GM21367 (cell line): ENCODE results near the gene GPR142.
"Not testable (repeated sequence)": the region's sequence is repeated elsewhere in the genome, so short reads cannot be mapped to it uniquely, and the experiment has no call there.

Source experiments
- ATAC-seq: cut with Tn5 transposase; IDR thresholded peaks from one replicate; pipeline ENCODE4 v1.9.1; 2021; ENCODE audit not compliant: unreplicated experiment

GPR142 gene

DNA sequence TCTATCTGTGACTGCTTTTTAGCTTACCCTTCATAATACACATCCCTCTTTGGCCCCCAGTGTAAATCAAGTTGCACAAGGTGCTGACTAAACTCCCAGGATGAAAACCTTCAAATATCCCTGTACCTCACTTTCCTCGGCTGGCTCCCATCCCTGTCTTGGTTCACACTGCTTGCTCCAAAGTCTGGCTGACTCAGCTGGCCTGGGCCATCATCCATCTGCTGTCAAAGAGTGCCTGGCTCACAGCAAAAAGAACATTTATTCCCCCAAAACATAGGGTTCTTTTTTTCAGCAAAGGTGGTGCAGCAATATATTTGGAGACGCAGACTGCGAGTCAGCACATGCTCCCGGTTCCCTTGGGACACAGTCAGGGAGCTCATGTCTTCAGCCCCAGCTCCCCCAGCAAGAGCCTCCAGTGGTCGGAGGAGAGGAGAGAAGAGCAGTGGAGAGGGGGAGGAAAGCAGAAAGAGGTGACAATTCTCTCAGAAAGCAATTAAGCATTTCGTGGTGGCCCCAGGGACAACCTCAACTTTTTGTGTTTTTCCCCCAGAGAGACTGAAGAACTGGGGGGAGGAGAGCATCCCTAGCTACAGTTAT lies 26.1 kb downstream of the GPR142 start:
- no peak for ATAC-seq

DNA sequence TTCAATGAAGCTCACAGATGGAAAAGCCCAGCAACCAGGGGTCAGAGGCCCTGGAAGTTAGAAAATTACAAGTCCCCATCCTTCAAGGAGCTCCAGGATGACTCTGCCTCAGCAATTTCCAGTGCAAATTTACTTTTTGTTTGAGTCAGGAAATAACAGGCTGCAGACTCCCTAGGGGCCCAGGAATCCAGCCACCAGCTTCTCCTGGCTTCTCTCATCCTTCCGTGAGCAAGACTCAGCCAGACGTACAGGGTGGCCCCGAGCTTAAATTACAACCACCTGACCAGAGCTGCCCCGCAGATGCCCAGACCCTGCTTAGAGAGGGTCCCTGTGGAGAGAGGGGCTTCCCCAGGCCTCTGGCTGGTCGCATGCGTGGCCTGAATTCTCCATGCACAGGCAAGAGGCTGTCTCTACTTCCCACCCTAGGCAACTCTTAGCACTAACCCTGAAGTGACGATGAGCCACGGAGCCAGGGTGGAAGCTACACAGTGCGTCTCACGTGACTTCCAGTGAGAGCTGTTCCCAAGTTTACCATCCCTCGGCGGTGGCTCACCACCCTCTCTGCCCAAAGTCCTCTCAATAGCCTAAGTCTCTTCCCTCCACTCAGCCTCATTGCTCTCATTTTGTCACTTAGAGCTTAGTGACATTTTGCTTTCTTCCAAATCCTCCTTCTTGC lies 27.1 kb downstream of the GPR142 start:
- ATAC-seq, result no peak

DNA sequence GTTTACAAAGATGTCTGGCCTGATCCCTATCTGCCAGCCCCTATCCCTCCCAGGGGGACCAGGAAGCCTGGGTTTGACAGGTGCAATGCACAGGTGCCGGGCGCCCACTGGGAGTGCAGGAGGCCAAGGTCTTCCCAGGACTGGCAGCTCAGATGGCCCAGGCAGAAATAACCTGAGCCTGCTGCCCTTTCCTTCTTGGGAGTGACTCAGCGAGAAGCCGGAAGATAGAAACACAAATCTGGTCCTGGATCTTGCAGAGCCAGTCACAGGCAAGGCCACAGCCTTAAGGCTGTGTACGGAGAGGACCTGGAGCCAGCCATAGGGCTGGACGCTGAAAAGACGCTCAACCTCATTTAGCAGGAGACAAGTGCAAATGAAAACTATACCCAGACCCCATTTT lies 27.7 kb downstream of the GPR142 start:
- ATAC-seq, result no peak

DNA sequence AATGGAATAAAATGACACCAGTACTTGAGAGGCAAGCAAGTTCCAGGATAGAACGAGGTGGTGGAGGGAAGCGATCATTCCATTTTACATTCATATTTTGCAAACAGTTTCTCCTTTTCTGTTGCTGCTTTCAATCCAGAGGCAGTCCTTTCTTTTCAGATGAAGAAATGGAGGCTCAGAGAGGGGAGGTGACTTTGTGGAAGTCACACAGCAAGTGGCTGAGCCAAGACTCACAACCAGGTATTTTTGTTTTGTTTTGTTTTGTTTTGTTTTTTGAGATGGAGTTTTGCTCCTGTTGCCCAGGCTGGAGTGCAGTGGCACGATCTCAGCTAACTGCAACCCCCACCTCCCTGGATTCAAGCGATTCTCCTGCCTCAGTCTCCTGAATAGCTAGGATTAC lies 29.3 kb downstream of the GPR142 start:
- no peak for ATAC-seq

DNA sequence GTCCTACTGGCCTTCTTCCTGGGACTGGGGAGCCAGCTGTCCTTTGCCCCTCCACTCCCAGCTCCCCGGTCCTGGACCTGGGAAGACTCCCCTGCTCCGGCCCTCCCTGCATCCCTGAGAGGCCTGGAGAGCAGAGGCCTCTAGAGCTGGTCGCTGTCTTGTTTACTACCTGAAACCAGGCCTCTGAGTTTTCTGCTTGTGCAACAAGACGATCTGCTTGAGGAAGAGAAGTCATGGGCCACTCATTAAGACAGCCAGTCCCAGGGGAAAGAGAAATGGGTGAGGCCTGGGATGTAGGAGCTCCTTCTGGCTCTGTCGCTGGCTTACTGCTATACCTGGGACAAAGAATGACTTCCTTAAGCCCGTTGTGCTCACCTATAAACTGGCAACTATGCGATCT lies 34.7 kb downstream of the GPR142 start:
- no peak for ATAC-seq

DNA sequence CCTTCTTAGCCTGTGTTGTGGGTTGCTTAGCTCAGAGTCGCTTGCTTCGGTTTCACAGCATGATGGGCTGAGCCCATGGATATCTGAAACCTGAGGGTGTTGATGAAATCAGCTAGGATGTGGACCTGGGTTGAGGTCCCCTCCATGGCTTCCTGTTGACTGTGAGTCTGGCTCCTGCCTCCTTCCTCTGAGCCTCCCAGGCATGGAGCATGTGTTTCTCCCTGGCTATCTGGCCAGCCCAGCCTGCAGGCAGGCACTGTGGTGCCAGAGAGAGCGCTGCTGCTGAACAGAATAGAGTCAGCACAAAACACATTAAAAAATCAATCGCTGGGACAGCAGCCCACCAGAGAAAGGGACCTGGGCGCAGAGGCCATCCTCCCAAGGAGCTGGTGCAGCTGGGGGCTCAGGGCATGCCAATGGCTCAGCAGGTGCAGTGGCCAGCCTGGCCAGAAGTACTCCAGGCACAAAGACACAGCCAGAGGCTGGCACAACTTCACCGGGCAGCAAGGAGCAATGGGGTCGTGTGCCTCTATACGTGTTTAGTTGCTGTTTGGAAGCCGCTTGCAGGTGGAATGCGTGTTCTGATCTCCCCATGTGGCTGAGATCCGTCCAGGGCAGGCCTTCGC lies 36.3 kb downstream of the GPR142 start:
- no peak for ATAC-seq

DNA sequence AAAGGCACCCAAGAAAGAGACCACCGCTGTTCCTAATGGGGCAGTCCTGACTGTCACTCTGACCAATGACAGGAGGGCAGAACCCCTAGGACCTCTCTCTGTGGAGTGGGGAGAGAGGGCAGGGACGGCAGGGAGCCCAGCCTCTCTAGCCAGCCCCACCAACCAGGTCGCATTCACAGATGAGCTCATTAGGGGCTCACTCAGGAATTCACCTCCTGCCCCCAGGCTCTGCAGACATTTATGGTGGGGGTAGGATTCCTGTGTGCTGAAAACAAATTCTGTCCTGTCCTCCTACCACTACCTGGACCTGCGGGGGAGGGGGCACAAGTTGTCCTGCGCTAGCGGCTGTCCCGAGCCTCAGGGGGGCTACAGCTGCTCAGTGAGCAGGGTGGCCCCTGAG lies 36.9 kb downstream of the GPR142 start:
- ATAC-seq, result no peak

DNA sequence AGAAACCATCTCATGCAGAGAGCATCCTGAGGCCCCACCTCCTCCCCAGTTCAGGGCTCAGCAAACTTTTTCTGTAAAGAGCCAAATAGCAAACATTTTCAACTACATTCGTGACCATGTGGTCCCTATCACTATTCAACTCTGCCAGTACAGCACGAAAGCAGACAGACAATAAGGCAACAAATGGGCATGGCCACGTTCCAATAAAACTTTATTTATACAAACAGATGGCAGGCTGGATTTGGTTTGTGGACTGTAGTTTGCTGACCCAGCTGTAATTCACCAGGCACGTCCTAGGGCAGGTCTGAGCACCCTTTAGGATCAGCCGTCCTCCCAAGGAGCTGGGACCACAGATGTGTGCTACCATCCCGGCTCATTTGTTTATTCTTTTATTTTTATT lies 37.5 kb downstream of the GPR142 start:
- no peak for ATAC-seq

DNA sequence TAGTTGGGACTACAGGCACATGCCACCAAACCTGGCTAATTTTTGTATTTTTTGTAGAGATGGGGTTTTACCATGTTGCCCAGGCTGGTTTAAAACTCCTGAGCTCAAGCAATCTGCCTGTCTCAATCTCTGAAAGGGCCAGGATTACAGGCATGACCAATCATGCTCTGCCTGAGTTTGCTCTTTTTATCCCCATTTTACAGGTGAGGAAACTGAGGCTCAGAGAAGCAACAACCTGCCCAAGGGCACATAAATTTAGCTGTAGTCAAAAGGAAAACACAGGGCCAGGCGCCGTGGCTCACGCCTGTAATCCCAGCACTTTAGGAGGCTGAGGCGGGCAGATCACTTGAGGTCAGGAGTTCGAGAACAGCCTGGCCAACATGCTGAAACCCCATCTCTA lies 38.0 kb downstream of the GPR142 start:
- not testable (repeated sequence) for ATAC-seq

DNA sequence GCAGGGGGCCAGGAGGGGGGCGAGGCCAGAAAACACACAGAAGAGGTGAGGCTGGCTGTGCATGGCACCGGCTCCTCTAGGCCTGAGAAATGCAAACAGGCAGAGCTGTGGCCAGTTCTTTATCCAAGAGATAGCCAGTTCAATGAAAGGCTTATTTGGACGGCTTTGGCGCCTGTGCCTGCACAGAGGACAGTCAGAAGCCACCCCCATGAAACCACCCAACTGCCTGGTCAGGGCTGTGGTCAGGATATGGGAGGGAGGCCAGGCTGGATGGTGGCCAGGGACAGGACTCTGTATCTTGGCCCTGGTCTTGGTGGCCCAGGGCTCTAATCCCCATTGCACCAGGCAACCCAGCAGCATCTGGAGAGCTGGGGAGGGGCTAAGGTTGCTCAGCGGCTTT lies 40.1 kb downstream of the GPR142 start:
- ATAC-seq, result no peak

DNA sequence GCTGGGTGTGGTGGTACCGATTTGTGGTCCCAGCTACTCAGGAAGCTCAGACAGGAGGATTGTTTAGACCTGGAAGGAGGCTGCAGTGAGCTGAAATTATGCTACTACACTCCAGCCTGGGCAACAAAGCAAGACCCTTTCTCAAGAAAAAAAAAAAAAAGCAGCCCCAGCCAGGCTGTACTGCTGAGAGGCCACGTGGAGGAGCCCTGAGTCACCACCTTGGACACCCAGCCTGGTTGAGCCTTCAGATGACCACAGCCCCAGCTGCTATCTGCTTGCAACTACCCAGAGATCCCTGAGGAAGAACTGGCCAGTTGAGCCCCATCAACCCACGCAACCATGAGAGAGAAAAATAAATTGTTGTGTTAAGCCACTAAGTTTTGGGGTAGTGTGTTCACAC lies 41.0 kb downstream of the GPR142 start:
- ATAC-seq, result no peak

DNA sequence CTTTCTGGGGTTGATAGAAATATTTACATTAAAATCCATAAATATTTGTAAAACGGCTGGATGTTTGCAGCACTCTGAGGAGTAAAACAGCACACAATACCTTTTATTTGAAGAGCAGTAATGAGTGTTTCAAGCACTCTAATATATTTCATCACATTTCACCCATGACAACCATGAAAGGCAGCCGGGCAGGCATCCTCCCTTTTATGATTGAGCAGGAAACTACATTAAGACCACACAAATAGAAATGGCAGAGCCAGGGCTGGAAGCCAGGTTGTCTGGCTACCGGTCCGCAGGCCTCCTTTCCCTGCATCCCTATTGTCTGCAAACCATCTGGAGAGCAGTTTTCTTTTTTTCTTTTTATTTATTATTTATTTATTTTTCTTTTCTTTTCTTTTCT lies 41.5 kb downstream of the GPR142 start:
- no peak for ATAC-seq

DNA sequence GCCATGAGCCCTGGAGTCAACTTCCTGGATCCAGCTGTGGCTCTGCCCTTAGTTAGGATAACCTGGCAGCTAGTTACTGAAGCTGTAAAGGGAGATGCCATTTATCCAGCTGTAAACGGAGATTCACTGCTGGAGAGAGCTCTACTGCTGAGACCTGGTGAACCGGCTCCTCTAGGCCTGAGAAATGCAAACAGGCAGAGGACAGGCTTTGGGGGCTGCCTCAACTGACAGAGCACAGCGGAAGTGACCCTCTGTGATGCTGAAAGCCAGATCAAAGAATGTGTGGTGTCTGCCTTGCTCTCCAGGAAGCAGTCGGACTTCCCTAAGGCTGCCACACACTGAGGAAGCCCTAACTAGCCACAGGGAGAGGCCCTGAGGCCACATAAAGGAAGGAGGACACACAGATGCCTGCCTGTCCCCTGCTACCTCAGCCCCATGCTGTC lies 42.7 kb downstream of the GPR142 start:
- ATAC-seq, result no peak

DNA sequence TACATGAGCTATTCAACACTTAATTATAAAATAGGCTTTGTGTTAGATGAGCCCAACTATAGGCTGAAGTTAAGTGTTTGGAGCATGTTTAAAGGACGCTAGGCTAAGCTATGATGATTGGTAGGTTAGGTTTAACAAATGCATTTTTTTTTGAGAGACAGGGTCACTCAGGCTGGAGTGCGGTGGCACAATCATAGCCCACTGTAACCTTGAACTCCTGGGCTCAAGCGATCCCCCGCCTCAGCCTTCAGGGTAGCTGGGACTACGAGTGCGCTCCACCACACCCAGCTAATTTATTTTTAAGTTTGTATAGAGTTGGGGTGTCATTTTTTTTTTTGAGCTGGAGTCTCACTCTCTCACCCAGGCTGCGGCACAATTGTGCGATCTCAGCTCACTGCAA lies 45.3 kb downstream of the GPR142 start:
- ATAC-seq, result no peak

DNA sequence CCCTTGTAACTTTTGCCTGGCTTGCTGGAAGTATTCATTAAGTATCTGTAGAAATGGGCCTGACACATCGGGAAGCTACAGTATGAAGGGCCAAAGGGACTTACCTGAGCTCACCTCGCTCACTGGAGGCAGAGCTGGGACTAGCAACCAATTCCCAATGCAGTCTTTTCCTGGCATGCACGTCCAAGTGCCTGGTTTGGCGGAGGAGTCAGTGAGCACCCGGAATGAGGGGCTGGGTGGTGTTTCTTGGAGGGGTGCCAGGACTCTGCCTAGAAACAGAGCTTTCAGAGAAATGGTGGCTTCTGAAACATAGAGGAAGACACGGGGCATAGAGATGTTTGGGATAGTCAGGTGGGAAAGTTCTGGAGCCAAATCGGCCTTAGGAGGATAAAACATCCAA lies 46.2 kb downstream of the GPR142 start:
- no peak for ATAC-seq

DNA sequence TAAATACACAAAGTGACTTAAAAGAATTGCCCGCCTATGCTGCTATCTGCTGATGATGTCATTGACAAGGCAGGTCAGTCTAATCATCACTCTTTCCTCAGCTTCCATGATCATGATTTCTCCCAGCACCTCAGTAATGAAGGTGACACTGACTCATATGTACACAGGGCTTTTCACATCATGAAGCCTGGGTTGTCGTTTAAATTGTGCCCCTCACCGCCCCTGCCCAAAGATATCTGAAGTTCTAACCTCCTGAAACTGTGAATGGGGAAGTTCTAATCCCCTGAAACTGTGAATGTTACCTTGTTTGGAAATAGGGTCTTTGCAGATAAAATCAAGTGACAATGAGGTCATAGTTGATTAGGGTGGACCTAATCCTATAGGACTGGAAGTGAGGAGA lies 47.2 kb downstream of the GPR142 start:
- no peak for ATAC-seq

DNA sequence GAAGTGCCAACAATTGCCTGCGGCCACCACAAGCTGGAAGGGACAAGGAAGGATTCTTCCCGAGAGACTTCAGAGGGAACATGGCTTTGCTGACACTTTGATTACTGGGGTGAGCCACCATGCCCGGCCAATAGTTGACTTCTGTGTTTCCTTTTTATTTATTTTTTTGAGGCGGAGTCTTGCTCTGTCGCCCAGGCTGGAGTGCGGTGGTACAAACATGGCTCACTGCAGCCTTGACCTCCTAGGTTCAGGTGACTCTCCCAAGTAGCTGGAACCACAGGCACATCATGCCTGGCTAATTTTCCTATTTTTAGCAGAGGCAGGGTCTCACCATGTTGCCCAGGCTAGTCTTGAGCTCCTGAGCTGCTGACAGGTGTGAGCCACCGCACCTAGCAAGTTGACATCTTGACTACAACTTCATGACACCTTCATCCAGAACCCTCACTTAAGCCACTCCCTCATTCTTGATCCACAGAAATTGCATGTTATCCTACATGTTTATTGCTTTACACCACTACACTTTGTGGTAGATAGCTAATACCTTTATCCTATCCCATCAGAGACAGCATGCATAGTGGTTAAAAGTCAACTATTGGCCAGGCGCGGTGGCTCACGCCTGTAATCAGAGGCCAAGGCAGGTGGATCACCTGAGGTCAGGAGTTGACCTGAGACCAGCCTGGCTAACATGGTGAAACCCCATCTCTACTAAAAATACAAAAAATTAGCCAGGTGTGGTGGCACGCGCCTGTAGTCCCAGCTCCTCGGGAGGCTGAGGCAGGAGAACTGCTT lies 48.5 kb downstream of the GPR142 start:
- ATAC-seq, result no peak

DNA sequence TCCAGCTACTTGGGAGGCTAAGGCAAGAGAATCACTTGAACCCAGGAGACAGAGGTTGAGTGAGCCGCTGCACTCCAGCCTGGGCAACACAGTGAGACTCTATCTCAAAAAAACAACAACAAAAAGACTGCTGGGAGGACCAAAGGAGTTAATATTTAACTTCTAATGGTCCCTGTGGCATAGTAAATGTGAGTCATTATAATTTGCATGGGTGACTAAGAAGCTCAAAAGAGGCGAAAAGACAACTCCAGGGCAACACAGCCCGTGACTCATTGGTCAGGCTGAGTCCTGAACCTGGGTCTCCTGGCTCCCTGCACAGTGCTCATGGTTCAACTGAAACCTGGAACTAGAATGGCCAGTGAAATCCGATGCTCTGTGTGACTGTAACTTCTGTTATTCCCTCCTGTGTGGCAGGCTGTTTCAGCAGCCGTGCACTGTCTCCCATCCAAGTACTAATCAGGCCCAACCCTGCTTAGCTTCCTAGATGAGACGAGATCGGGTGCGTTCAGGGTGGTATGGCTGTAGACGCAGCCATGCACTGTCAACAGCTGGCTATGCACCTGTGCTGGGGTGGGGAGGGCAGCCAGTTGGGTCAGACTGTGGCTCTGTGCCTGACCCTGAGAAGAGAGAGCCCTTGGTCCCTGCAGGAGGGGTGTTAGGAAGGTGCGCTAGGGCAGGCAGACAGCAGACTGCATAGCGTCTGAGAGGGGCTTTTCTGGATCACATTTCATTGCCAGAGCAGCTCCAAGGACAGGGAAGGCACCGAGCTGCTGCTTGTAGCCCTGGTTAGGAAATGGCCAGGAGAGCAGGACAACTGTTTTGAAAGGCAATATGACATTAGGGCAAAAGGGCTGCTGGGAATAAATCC lies 50.1 kb downstream of the GPR142 start:
- no peak for ATAC-seq

DNA sequence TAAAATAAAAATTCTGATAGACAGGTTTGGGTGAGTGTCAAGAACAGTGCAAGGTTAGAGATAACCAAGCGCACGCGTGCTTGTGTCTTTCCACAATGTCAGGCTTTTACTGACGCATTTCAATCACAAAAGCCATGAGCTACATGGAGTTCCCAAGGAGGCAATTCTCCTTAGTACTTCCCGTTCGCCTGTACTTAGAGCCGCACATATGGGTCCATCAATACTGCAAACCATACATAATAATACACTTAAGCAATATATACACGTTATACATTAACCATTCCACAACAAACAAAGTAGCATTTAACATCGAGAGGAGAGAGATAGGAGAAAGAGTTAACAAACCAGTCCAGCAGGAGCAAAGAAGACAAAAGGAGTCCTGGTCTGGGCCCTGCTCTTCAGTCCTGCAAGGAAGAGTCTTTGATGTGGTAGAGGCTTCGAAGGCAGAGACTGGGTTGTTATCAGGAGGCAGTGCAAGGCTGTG lies 52.7 kb downstream of the GPR142 start:
- ATAC-seq, result no peak
